K562 (cell line): ENCODE data around the gene EXTL1. TPM values are rescaled to one million over a fixed set of nuclear protein-coding genes. Genes with fewer than 3 reads are reported as not detected.

ENCODE experiments used
- BCLAF1 ChIP-seq, 2 experiments: fragments of 450-650 bp in 1 of 2; IDR thresholded peaks; 2 replicates each; pipeline ENCODE4 v1.6.1; 2011 to 2017; ENCODE audit warnings: low read depth in 2 of 2, antibody characterized with exemption in 1 of 2, borderline replicate concordance in 1 of 2, low read length in 1 of 2, mild to moderate bottlenecking in 1 of 2, mixed read lengths in 1 of 2; ENCODE audit not compliant: control insufficient read depth in 1 of 2
- CTCF ChIP-seq, 3 experiments: IDR thresholded peaks in 2 of 3; conservative IDR thresholded peaks in 1 of 3; 2 replicates each; pipeline ENCODE4 v1.5.1; 2011 to 2012; ENCODE audit warnings: low read length in 3 of 3, mild to moderate bottlenecking in 3 of 3, control low read depth in 2 of 3, improper control_type of control experiment in 1 of 3, inconsistent platforms in 1 of 3, low read depth in 1 of 3, mixed read lengths in 1 of 3, moderate library complexity in 1 of 3; ENCODE audit not compliant: insufficient read depth in 2 of 3
- GMEB1 ChIP-seq: fragments of 250-450 bp; sonication (Bioruptor Pico); IDR thresholded peaks from 2 replicates; pipeline ENCODE4 v1.4.0; 2020; ENCODE audit warnings: mild to moderate bottlenecking
- HES1 ChIP-seq: fragments of 450-650 bp; IDR thresholded peaks from 2 replicates; pipeline ENCODE4 v1.6.1; 2016; ENCODE audit warnings: low read depth, mild to moderate bottlenecking, moderate library complexity
- MAFG ChIP-seq: fragments of 450-650 bp; conservative IDR thresholded peaks from 2 replicates; pipeline ENCODE4 v1.6.1; 2016; ENCODE audit warnings: missing genetic modification characterization, missing compliant biosample characterization
- NRF1 ChIP-seq, 2 experiments: fragments of 450-650 bp; IDR thresholded peaks in 1 of 2; conservative IDR thresholded peaks in 1 of 2; 2 replicates each; pipeline ENCODE4 v1.6.1; 2014; ENCODE audit warnings: mild to moderate bottlenecking in 2 of 2
- RBFOX2 ChIP-seq: fragments of 200-400 bp; formaldehyde crosslinking; IDR thresholded peaks from 2 replicates; pipeline ENCODE4 v1.6.1; 2017; ENCODE audit warnings: low read depth, mild to moderate bottlenecking, low read length, moderate library complexity
- SMAD4 ChIP-seq: fragments of 250-450 bp; sonication (Bioruptor Pico); conservative IDR thresholded peaks from 2 replicates; pipeline ENCODE4 v1.8.0; 2021; ENCODE audit warnings: inconsistent platforms, mild to moderate bottlenecking, moderate library complexity
- SP2 ChIP-seq: IDR thresholded peaks from 2 replicates; pipeline ENCODE4 v1.6.1; 2011; ENCODE audit warnings: mild to moderate bottlenecking, low read depth, low read length, moderate library complexity; ENCODE audit not compliant: poor library complexity, severe bottlenecking; ENCODE audit errors: extremely low read depth
- USF1 ChIP-seq: sonication (generic); formaldehyde crosslinking; IDR thresholded peaks from 2 replicates; pipeline ENCODE4 v1.9.0; 2022; ENCODE audit warnings: mild to moderate bottlenecking, missing genetic modification reagents
- YY1 ChIP-seq, 3 experiments: IDR thresholded peaks; 2 replicates each; pipeline ENCODE4 v1.6.1; 2011; ENCODE audit warnings: low read length in 2 of 3, mild to moderate bottlenecking in 2 of 3, moderate library complexity in 2 of 3, borderline replicate concordance in 1 of 3, control low read depth in 1 of 3, low read depth in 1 of 3; ENCODE audit not compliant: insufficient read depth in 3 of 3, insufficient replicate concordance in 2 of 3, control insufficient read depth in 1 of 3, insufficient read length in 1 of 3; ENCODE audit errors: extremely low read depth in 1 of 3
- ZFPM2 ChIP-seq: fragments of 250-450 bp; sonication (Bioruptor Pico); IDR thresholded peaks from 2 replicates; pipeline ENCODE4 v1.5.1; 2022; ENCODE audit warnings: mild to moderate bottlenecking
- ZNF143 ChIP-seq: sonication (generic); formaldehyde crosslinking; IDR thresholded peaks from 2 replicates; pipeline ENCODE4 v1.9.0; 2022; ENCODE audit warnings: mild to moderate bottlenecking, missing genetic modification reagents
- ZNF408 ChIP-seq: fragments of 250-450 bp; sonication (Bioruptor Pico); IDR thresholded peaks from 2 replicates; pipeline ENCODE4 v1.4.0; 2020; ENCODE audit warnings: low read depth, mild to moderate bottlenecking, moderate library complexity
- ZNF445 ChIP-seq: fragments of 250-450 bp; sonication (Bioruptor Pico); IDR thresholded peaks from 2 replicates; pipeline ENCODE4 v1.4.0; 2020; ENCODE audit warnings: low read depth, mild to moderate bottlenecking, moderate library complexity
- polyA plus RNA-seq, 8 experiments: library from polyadenylated mRNA; depleted of rRNA in 4 of 8; stranded (reverse) in 5 of 8; unstranded in 3 of 8; fragments of >200 nt; fragmentation: Nextera tagmentation in 2 of 8; fragmentation: Illumina TruSeq in 1 of 8; extraction: Ambion mirVana in 2 of 8; extraction: Trizol in 1 of 8; gene quantifications; 2 replicates each; pipeline versions ENCODE4 v1.2.1 to v1.2.3, GENCODE V29; 2011 to 2014; ENCODE audit warnings: inconsistent platforms in 1 of 8, missing spikeins in 1 of 8
- total RNA-seq, 7 experiments: library from RNA; depleted of rRNA in 6 of 7; stranded (reverse); fragments of >200 nt in 6 of 7; fragmentation: Illumina TruSeq in 2 of 7; extraction: Trizol in 2 of 7; gene quantifications; 2 replicates each; pipeline versions ENCODE4 v1.2.1 to v1.2.3, GENCODE V29; 2011 to 2021; ENCODE audit warnings: low replicate concordance in 1 of 7

The EXTL1 gene
- total and polyA plus RNA-seq, 9 of the 15 experiments (the other 6 are each of a cell fraction or from before 2014, with no cell fraction given), result 0.04 to 0.23 (median 0.08) TPM; not detected in 3

- TF ChIP-seq CTCF (IDR thresholded peaks at IDR 0.05 in 2 of 3, conservative IDR thresholded peaks at IDR 0.05 in 1 of 3; ENCODE audit: insufficient read depth in 2 of 3, low read depth in 1 of 3, low read length in 3 of 3) (peak in 1 of 3 experiments; percentile 4; a peak in 1 of 6 replicates), RBFOX2 (peak; percentile 29; the same call in 1 of the 2 replicates), MAFG (tag) (no peak), YY1 (IDR thresholded peaks at IDR 0.05; ENCODE audit: borderline replicate concordance in 1 of 3, control insufficient read depth in 1 of 3, extremely low read depth in 1 of 3, insufficient read depth in 3 of 3, insufficient read length in 1 of 3, insufficient replicate concordance in 2 of 3, low read depth in 1 of 3, low read length in 2 of 3) (no peak), ZNF143 (CRISPR knock-in tag) (no peak), ZNF445 (CRISPR knock-in tag) (no peak), GMEB1 (CRISPR knock-in tag) (no peak), SMAD4 (CRISPR knock-in tag) (no peak), NRF1 (conservative IDR thresholded peaks at IDR 0.05 in 1 of 2, IDR thresholded peaks at IDR 0.05 in 1 of 2) (0 out of 4 replicates have a peak, but pooled peaks of 1 of the 2 experiments have one; percentile 6), BCLAF1 (IDR thresholded peaks at IDR 0.05; ENCODE audit: borderline replicate concordance in 1 of 2, control insufficient read depth in 1 of 2, low read depth in 2 of 2, low read length in 1 of 2) (no peak), HES1 (no peak), ZFPM2 (CRISPR knock-in tag) (no peak), ZNF408 (no peak), SP2 (no peak), USF1 (CRISPR knock-in tag) (no peak)
Measured at GRCh38 chr1:26045722-26046245, 24.2 kb downstream of the EXTL1 start, which contains the start of gene SLC30A2 (continued).
